Erythroblast (primary cell): ENCODE measurements around the gene SUCO.

Experiments used
- GATA1 ChIP-seq: IDR thresholded peaks from 2 replicates; pipeline ENCODE4 v1.6.1; 2011; ENCODE audit warnings: low read depth, mild to moderate bottlenecking, control low read depth, low read length, moderate library complexity
- POLR2A ChIP-seq: IDR thresholded peaks from 2 replicates; pipeline ENCODE4 v1.6.1; 2011; ENCODE audit warnings: mild to moderate bottlenecking, low read length

- no peak for TF ChIP-seq POLR2A
- no peak for TF ChIP-seq GATA1
These were observed 18.8 kb upstream of the SUCO start for GRCh38 chr1:172514108-172514507.
